NCI-H748 (cell line): ENCODE measurements around the gene LGR6.
A peak's percentile ranks its signal among the peaks of the same experiment; 100 is the strongest.
"Not testable (repeated sequence)": the region's sequence is repeated elsewhere in the genome, so short reads cannot be mapped to it uniquely, and the experiment has no call there.

Source experiments
- DNase-seq: peaks from one replicate; lab custom pipeline; 2025; ENCODE audit not compliant: unreplicated experiment; lab: John Stamatoyannopoulos, UW

LGR6 gene

GRCh38 chr1:202172015-202172355, 21.6 kb upstream of the LGR6 start:
- peak; percentile 34 for DNase-seq

- DNase-seq = no peak
Measured at GRCh38 chr1:202173993-202174392, 19.6 kb upstream of the LGR6 start.

GRCh38 chr1:202176949-202177927, 16.4 kb upstream of the LGR6 start:
- no peak for DNase-seq

GRCh38 chr1:202179828-202180750, 13.5 kb upstream of the LGR6 start:
- no peak for DNase-seq

DNA sequence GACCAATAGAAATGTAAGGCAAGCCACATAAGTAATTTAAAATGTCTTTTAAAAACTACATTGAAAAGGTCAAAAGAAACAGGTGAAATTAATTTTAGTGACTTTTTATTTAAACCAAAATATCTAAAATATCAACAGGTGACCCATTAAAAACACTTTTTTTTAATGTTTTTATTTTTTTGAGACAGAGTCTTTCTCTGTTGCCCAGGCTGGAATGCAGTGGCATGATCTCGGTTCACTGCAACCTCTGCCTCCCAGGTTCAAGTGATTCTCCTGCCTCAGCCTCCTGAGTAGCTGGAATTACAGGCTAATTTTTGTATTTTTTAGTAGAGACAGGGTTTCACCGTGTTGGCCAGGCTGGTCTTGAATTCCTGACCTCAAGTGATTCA, 12.9 kb upstream of the LGR6 start:
- not testable (repeated sequence) for DNase-seq

- DNase-seq = no peak
Measured at GRCh38 chr1:202181586-202181985, 12.0 kb upstream of the LGR6 start.

GRCh38 chr1:202182040-202182877, 11.3 kb upstream of the LGR6 start:
- no peak for DNase-seq

DNA sequence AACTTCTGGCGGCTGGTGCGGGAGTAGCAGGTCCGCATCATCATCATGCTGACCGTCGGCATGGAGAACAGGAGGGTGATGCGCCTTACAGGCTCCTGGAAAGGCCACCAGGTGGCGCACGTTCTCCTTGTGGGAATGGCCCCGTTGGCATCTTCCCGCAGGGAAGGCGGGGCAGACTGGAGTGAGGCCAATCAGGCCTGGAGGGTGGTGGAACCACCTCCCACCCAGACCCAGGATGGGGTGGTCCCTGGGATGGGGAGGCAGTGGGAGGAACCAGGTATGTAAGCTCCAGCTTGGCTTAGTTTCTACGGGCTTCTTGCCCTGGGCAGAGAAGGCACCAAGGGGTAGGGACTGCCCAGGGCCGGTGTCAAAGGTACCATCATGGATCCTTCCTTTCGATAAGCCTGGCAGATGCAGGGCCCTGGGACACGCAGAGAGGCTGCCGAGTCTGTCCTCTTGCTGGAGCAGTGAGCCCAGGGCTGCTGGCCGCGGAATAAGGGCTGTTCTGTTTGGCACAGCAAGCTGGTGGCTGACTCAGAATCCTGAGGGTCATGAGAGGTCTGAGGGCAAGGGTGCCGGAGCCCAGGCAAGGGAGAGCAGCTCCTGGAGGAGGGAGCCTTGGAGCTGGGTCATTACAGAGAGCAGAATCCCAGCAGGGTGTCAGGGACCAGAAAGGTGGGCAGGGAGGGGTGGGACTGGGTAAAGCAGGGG, 8.7 kb upstream of the LGR6 start:
- peak; percentile 89 for DNase-seq

DNA sequence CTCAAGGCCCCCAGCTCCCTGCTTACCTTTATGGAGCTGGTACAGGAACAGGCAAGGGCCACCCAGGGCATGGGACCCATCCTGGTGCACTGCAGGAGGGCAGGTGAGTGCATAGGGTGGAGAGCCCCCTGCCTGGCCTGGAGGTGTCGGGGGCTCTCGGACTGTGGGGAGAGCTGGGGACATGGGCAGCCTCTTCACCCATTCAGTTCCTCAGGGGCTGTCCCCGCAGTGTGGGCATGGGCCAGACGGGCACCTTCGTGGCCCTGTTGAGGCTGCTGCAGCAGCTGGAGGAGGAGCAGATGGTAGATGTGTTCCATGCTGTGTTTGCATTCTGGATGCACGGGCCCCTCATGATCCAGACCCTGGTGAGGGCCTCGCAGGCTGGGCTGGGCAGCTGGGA, 7.3 kb upstream of the LGR6 start:
- DNase-seq = no peak

- DNase-seq = no peak
Measured at GRCh38 chr1:202187041-202187671, 6.4 kb upstream of the LGR6 start.

GRCh38 chr1:202187697-202188407, 5.7 kb upstream of the LGR6 start:
- no peak for DNase-seq

DNA sequence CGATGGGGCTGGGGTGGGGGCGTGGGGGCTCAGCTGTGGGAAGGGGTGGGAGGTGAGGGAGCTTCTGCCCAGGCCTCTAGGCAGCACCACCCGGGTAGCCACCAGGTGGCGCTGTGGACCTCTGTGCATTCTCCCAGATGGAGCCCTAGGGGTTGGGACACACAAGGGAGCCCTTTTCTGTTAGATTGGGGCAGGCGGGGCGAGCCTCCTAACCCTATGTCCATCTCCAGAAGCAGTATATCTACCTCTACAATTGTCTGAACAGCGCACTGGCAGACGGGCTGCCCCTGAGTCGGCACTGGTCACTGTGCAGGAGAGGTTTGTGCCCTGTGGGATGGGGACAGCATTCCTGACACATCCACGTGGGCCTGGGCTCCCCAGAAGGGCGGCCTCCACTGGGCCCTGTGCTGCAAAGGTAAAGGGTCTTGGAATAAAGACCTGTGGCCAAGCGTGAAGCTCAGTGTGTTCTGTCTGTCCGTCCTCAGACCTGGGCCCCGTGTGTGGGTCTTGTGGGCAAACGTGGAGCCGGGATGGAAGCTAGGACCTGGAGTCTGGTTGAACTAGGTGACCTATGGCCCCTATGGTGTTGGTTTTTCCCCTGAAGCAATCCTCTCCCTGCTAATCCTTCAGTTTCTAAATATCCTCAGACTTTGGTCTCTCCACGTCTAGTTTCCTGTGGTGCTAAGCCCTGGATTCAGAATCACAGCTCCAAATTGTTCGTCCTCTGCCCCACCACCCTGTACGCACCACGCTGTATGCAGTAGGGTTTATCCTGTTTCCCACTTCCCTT, 4.4 kb upstream of the LGR6 start:
- peak; percentile 57 for DNase-seq

DNA sequence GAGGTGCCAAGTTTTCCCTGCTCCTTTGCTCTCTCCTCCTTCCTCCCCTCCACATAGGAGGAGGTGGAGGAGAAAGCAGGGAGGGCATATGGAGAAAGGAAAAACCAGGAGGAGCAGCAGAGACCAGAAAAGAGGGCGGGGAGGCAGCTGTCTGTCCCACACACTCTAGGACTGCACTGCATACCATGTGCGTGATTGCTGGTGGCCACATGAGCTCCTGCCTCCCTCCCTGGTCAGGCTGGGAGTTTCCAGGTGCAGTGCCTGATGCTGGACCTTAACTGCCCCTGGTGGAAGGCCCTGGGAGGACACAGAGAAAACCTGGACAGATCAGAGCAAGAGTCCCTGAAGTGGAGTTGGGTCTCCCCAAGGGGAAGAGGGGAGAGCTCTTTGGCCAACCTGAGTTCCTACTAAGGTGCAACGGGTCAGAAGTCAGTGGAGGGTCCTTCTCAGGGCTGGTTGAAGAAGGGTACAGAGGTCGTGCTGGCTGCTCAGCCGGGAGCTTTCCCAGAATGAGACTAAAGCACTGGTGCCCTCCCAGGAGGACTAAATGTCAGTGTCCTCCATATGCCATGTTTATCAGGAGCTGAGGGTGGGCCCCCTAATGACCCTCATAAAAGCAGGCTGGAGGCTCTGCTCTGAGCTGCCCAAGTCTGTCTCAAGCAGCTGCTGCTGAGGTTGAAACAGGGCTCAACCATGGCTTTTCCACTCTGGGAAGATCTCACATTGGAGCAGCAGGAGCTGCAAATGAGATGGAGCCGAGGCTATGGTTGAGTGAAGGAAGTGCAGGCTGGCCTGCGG, 3.5 kb upstream of the LGR6 start:
- peak; percentile 6 for DNase-seq

- not testable (repeated sequence) for DNase-seq
Measured at GRCh38 chr1:202191391-202191790, 2.2 kb upstream of the LGR6 start.

DNA sequence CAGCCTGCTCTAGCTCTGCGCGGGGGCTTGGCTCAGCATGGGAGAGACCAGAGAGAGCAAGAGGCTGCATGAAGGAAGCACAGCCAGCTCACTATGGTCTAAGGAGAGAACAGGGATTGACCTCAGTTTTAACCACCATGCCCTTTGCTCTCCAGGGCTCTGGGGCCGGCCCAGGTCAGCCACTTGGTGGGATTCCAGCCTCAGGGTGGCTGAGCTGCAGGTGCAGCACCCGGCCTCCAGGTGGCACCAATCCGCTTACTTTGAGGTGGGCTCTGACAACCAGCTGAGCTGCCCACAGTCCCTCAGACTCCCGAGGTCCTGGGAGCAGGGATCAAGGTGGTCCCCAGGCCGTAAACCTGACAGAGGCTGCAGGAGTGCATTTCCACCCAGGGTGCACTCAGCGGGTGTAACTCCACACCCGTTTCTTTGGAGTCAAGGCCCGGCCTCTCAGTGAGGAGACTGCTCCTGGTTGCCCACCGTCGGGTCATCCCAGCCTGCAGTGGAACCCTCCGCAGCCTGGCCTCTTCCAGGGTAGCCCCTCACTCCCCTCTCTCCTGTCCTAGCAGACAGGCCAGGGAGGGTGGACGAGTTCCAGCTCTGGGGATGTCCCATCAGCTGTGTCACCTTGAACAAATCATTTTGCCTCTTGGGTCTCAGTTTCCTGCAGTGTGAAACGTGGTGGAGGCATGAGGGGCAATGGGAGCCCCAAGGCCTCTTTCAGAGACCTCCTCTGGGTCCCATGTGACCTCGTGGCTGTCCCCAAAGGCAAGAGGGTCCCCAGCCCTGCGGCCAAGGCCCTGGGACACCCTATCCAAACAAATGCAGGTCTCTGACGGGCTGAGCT, 607 bp upstream of the LGR6 start:
- DNase-seq = peak; percentile 56

DNA sequence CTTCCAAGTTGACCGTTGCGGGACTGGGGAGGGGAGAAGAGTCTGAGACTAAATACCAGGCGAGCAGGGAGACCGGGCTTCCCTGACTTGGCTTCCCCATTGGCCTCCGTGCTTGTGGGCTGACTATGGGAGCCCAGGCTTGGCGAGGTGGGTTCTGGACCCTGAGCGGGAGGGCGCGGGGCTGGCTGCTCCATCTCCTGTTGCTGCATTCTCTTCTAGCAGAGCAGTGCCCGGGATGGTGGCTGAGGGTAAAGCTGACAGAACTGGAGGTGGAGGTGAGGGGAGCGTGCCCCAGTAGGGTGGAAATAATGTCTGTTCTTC, 689 bp downstream of the LGR6 start:
- DNase-seq = no peak
